Astrocyte of the cerebellum (primary cell): Measurements from ENCODE around the gene DIAPH2.

Experiments
- DNase-seq: peaks from one replicate; pipeline ENCODE4 v3.0.0-alpha.2; 2011; ENCODE audit warnings: low read depth
- H3K4me3 ChIP-seq: 2 replicates; pipeline ENCODE4 v1.5.1; 2011; ENCODE audit warnings: mild to moderate bottlenecking, low read depth, low read length, moderate library complexity
- CTCF ChIP-seq: IDR thresholded peaks from 2 replicates; pipeline ENCODE4 v1.5.1; 2012; ENCODE audit warnings: low read length, low read depth, moderate library complexity, mild to moderate bottlenecking; ENCODE audit errors: missing control alignments
- in situ Hi-C: cut with HindIII; loops from 2 replicates; pipeline ENCODE4 v1.10.0; 2017; ENCODE audit warnings: low sequenced_read_pairs

Gene DIAPH2

GRCh38 chrX:97529536-97530200 lies 845.0 kb downstream of the DIAPH2 start:
- in situ Hi-C loops: no loop called here
- peak; percentile 62 for DNase-seq
- H3K4me3 ChIP-seq: no peak overlapping the region
- TF ChIP-seq CTCF: no peak

GRCh38 chrX:97531825-97532224 lies 847.2 kb downstream of the DIAPH2 start:
- in situ Hi-C loops: no loop called here
- TF ChIP-seq CTCF: no peak

GRCh38 chrX:97538745-97539144 lies 854.1 kb downstream of the DIAPH2 start:
- DNase-seq: no peak
- in situ Hi-C loops: no loop called here
- no peak overlapping the region for H3K4me3 ChIP-seq
- TF ChIP-seq CTCF: no peak

More at GRCh38 chrX:97531825-97532224, 847.2 kb downstream of the DIAPH2 start:
- no peak for DNase-seq
- H3K4me3 ChIP-seq: no peak overlapping the region

- in situ Hi-C loops: no loop called here
Observed at GRCh38 chrX:97539970-97540519, 855.4 kb downstream of the DIAPH2 start.

GRCh38 chrX:97547877-97548578 lies 863.4 kb downstream of the DIAPH2 start:
- DNase-seq: no peak
- in situ Hi-C loops: no loop called here
- TF ChIP-seq CTCF: no peak
- no peak overlapping the region for H3K4me3 ChIP-seq

More at GRCh38 chrX:97539970-97540519, 855.4 kb downstream of the DIAPH2 start:
- H3K4me3 ChIP-seq: no peak overlapping the region
- DNase-seq: no peak
- TF ChIP-seq CTCF: no peak

GRCh38 chrX:97551821-97552220 lies 867.2 kb downstream of the DIAPH2 start:
- no peak overlapping the region for H3K4me3 ChIP-seq
- TF ChIP-seq CTCF: no peak
- no peak for DNase-seq
- in situ Hi-C loops: no loop called here
